Activated effector memory CD4-positive, alpha-beta T cell treated with Interleukin-2 at 50 U/mL for 16 hours (primary cell): ENCODE data around the gene CLCN5.

Experiments
- DNase-seq: peaks from one replicate; pipeline ENCODE4 v3.0.0-alpha.2; 2020

Gene CLCN5

DNA sequence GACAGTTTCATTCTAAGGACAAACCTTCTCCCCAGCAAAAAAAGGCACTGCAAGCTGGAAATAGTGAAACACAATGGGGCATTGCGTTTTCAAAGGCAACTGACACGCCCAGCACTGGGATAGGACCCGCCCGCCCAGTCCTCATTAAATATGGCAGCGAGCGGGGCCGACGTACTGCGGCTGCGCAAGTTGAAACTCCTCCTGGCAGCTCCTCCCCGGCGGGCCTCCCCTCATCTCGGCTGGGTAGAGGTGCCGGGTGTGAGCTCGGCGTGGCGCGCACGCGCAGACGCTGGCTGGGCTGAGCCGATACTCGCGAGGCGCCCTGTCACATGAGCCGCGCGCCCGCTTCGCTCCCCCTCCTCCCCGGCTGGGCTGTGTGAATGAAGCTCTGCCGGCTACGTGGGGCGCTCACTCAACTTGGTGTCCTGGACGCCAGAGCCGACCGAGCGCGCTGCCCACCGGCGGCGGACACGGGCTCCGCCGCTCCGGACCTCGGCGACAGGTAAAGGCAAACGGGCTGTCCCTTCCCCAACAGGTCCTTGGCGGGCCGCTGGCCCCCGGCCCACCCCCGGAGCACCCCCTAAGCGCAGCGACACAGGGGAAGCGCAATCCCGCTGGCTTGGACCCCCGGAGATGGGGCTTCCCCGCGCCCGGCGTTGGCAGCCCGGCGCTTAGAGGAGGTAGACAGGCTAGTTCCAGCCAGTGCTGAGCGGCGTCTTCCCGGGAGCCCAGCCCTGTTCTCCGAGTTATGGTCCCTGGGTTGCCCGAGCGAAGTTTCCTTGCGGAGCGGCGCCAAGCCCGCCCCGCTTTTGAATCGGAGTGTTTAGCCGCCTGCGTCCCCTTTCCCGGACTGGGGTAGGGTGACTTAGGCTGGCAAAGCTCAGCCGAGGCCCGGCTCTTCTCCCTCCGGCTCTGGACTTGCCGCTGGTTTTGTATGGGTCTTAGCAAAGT lies at the start of gene CLCN5:
TSS of gene CLCN5 (plus strand) at position 306 of the 951 bp plus-strand sequence. CDS start 2,703 bp downstream, outside the sequence.
- DNase-seq: peak; percentile 92

- no peak for DNase-seq
Observed at GRCh38 chrX:49876750-49877149, 45.6 kb upstream of the CLCN5 start.

DNA sequence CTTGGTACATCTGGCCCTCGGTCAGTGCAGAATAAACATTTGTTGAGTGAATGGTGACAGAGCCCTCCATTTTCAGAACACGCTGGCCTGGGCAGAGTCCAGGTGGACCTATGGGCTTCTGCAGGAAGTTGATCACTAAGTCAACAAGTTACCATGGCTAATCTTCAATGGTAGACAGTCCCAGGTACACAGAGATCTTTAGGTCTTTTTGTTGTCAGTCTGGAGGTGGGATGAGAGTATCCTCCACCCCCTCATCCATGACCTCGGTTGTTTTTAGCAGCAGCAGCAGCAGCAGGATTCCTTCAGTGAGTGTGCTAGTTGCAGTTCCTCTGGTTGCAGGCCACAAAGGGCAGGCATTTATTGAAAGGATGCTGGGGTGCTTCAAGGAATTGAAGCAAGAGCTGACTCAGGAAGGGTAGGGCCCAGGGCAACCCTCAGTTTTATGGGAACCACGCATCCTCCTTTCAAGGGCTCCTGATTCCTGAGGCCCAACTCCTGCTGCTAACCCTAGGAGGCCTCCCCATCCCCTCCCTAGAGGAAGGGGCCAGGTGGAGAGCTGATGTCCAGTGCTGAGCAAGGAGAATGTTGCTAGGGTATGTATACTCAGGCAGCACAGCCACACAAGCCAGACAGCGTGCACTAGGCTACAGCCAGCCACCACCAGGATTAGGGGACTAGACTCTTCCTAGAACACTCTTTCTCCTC lies 44.8 kb upstream of the CLCN5 start:
- no peak for DNase-seq

- no peak for DNase-seq
Observed at GRCh38 chrX:49878128-49878833, 44.1 kb upstream of the CLCN5 start.

DNA sequence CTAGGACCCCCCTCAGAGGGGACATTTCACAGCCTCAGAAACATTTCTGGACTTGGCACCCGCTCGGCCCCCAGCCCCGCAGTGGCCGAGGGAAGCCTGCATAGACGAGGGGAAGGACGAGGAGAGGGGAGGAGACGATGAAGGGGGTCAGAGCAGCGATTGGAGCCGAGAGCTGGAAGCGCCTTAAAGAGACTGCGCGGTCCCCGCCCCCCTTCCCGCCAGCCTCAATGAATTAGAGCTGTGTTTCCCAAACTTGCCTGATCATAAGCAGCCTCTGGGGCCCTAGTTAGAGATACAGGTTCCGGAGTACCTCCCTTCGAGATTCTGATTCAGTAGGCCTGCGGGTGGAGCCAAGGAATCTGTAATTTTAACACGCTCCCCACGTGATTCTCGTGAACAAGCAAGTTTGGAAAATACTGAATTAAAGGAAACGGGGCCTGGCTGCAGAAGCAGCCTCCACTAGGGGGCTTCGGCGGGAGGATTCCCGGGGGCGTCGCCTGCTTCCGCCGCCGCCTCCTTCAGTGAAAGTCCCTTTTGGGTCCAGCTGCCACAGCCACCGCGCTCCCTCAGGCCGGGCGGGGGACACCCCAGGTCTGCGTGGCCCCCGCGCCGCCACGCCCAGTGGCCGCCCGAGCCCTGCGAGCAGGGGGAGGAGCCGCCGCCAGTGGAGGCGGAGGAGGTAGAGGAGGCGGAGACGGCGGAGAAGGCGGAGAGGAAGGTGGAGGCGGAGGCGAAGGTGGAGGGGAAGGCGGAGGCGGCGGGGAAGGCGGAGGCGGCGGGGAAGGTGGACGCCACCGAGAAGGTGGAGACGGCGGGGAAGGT lies 43.4 kb upstream of the CLCN5 start, which contains the start of gene USP27X:
TSS of gene USP27X (plus strand) at position 651 of the 822 bp plus-strand sequence. CDS start 824 bp downstream, outside the sequence.
- peak; percentile 77 for DNase-seq

DNA sequence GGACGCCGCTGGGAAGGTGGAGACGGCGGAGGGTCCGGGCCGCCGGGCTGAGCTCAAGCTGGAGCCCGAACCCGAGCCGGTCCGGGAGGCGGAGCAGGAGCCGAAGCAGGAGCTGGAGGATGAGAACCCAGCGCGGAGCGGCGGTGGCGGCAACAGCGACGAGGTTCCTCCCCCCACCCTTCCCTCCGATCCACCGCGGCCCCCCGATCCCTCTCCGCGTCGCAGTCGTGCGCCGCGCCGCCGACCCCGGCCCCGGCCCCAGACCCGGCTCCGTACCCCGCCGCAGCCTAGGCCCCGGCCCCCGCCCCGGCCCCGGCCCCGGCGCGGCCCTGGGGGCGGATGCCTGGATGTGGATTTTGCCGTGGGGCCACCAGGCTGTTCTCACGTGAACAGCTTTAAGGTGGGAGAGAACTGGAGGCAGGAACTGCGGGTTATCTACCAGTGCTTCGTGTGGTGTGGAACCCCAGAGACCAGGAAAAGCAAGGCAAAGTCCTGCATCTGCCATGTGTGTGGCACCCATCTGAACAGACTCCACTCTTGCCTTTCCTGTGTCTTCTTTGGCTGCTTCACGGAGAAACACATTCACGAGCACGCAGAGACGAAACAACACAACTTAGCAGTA lies 42.6 kb upstream of the CLCN5 start:
- no peak for DNase-seq

DNA sequence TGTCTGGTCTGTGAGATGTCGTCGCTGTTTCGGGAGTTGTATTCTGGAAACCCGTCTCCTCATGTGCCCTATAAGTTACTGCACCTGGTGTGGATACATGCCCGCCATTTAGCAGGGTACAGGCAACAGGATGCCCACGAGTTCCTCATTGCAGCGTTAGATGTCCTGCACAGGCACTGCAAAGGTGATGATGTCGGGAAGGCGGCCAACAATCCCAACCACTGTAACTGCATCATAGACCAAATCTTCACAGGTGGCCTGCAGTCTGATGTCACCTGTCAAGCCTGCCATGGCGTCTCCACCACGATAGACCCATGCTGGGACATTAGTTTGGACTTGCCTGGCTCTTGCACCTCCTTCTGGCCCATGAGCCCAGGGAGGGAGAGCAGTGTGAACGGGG lies 41.7 kb upstream of the CLCN5 start:
- no peak for DNase-seq

GRCh38 chrX:49884290-49884862 lies 38.0 kb upstream of the CLCN5 start:
- peak; percentile 23 for DNase-seq

- DNase-seq: no peak
Observed at GRCh38 chrX:49892542-49892941, 29.9 kb upstream of the CLCN5 start.

DNA sequence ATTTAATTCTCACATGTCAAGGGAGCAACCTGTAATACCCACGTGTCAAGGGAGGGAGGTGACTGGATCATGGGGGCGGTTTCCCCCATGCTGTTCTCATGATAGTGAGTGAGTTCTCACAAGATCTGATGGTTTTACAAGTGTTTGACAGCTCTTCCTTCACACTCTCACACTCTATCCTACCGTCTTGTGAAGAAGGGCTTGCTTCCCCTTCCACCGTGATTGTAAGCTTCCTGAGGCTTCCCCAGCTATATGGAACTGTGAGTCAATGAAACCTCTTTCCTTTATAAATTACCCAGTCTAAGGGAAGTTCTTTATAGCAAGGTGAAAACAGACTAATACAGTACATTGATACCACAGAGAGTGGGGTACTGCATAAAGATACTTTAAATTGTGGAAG lies 25.4 kb upstream of the CLCN5 start:
- DNase-seq: no peak

DNA sequence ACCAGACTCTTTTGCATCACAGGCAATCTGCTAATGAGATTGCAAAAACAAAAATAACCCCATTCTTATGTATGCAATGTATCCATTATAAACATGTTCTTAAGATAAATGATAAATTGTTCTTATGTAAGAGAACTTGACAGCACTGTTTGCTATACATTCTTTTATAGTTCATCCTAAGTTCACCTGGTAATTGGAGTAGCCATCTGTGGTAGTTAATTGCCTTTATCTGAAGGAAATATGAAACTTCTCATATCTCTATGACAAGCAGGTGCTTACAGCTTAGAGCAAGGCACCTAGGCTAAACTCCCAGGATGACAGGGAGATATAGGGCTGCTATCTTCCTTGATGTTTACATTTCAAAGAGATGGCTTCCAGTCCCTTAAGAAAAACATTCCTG lies 21.3 kb upstream of the CLCN5 start:
- DNase-seq: no peak

DNA sequence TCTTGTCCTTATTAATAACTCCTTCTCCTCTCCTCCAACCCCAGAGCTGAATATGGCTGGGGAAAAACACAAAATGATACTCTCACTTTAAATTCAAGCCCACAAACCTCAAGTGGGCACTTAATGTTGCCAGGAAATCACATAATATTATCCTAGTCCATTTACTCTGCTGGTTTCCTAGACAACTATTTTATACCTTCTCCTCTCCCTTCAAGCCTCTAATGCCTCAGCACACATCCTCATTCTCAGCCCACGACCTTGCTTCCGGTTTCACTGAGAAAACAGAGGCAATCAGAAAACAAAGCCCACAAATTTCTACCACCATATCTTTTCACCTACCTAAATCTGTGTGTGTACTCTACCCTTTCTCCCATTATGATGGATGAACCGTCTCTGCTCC lies 12.1 kb upstream of the CLCN5 start:
- DNase-seq: no peak

- DNase-seq: no peak
Observed at GRCh38 chrX:49912086-49912485, 10.3 kb upstream of the CLCN5 start.

GRCh38 chrX:49912861-49913260 lies 9.5 kb upstream of the CLCN5 start:
- no peak for DNase-seq

DNA sequence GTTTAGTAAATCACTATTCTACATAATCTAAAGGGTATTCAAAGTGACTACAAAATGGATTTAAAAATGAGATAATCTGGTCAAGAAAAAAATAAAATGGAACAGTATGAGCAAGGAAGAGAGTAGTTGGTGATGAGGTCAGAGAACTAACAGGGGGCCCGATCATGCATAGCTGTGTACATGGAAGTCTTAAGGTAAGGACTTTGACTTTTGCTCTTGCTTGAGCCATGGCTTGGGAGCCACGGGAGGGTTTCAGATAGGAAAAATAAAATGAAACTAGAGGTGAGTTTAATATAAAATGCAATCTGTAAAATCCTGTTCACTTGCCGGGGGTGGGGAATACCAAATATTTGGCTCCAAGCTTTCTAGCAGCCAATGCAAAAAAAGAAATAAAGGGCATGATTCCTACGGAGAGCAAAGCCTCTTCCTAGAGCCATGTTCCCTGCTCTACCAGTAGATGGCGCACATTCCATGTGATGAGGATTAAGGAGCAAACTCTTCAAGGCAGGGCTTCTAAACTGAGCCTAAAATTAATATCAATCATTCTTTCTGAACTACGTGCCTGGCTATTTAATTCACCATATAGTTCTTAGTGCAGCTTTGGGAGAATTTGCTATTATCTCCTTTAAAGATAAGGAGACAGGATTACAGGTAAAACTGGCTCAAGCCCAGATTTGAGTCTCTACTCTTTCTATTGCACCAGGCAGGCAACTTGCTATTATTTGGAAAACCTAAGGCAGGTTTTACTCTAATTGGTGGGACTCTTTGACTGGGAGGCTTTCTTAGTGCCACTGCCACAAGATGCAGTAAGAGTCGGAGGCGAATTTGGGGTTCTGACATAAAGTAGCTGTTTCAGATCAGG lies 6.8 kb upstream of the CLCN5 start:
- DNase-seq: no peak

DNA sequence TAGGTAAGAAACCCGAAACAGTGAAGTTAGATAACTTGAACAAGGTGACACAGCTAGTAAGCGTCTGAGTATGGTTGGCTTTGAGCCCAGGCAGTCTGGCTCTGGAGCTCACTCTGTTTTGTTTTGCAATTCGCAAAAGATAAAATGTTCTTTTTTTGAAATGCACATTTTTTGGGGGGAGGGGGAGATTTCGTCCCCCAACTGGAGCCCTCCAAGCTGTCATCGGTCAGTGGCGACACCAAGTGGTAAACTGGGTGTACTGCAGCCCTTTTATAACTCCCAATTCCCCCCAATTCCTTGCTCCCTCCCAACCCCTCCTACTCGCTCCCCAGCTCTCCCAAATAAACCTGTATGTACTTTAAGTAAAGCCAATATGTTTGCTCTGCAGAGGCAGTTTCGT lies 2.8 kb upstream of the CLCN5 start:
- no peak for DNase-seq

GRCh38 chrX:49921109-49921508 lies 1.3 kb upstream of the CLCN5 start:
- no peak for DNase-seq

GRCh38 chrX:49925176-49925575 lies 2.8 kb downstream of the CLCN5 start:
- DNase-seq: no peak

GRCh38 chrX:49930039-49930438 lies 7.6 kb downstream of the CLCN5 start:
- DNase-seq: no peak

GRCh38 chrX:49932791-49933190 lies 10.4 kb downstream of the CLCN5 start:
- no peak for DNase-seq

GRCh38 chrX:49934148-49934547 lies 11.8 kb downstream of the CLCN5 start:
- DNase-seq: no peak
